Liver (tissue), 3 donors: ENCODE data around the gene CLEC16A.

Experiments used
- ATF3 ChIP-seq: IDR thresholded peaks from 2 replicates; pipeline ENCODE4 v1.6.1; 2016; ENCODE audit warnings: antibody characterized with exemption
- CTCF ChIP-seq: fragments of 150-350 bp; IDR thresholded peaks from 2 replicates; pipeline ENCODE4 v1.5.1; 2017; ENCODE audit warnings: improper control_type of control experiment, low read depth, low read length; ENCODE audit not compliant: missing input control
- EGR1 ChIP-seq, 2 donors: IDR thresholded peaks; 2 replicates each; pipeline ENCODE4 v1.6.1; 2016 to 2018; ENCODE audit warnings: antibody characterized with exemption in 2 of 2, low read depth in 2 of 2
- FOXA1 ChIP-seq: IDR thresholded peaks from 2 replicates; pipeline ENCODE4 v1.6.1; 2016; ENCODE audit warnings: antibody characterized with exemption
- GABPA ChIP-seq, 2 donors: IDR thresholded peaks in 1 of 2; conservative IDR thresholded peaks in 1 of 2; 2 replicates each; pipeline ENCODE4 v1.6.1; 2016; ENCODE audit warnings: antibody characterized with exemption in 2 of 2, mild to moderate bottlenecking in 1 of 2, moderate library complexity in 1 of 2
- JUND ChIP-seq, 2 donors: IDR thresholded peaks; 2 replicates each; pipeline ENCODE4 v1.6.1; 2016; ENCODE audit warnings: antibody characterized with exemption in 2 of 2
- MAX ChIP-seq: IDR thresholded peaks from 2 replicates; pipeline ENCODE4 v1.6.1; 2016; ENCODE audit warnings: antibody characterized with exemption
- RAD21 ChIP-seq, 2 donors: IDR thresholded peaks; 2 replicates each; pipeline ENCODE4 v1.6.1; 2016; ENCODE audit warnings: antibody characterized with exemption in 2 of 2, mild to moderate bottlenecking in 2 of 2
- RXRA ChIP-seq, 2 donors: IDR thresholded peaks; 2 replicates each; pipeline ENCODE4 v1.6.1; 2017 to 2018; ENCODE audit warnings: antibody characterized with exemption in 2 of 2, mild to moderate bottlenecking in 1 of 2
- TAF1 ChIP-seq: conservative IDR thresholded peaks from 2 replicates; pipeline ENCODE4 v1.6.1; 2016; ENCODE audit warnings: antibody characterized with exemption, mild to moderate bottlenecking
- YY1 ChIP-seq: IDR thresholded peaks from 2 replicates; pipeline ENCODE4 v1.6.1; 2016; ENCODE audit warnings: antibody characterized with exemption, mild to moderate bottlenecking
- ZBTB33 ChIP-seq: IDR thresholded peaks from 2 replicates; pipeline ENCODE4 v1.6.1; 2016; ENCODE audit warnings: antibody characterized with exemption
- TF ChIP-seq, protein P1 (sequence below): IDR thresholded peaks from 2 replicates; pipeline ENCODE4 v1.6.1; 2016; ENCODE audit warnings: antibody characterized with exemption, mild to moderate bottlenecking
- donor health status: healthy.
- donor health status: healthy.

DNA sequence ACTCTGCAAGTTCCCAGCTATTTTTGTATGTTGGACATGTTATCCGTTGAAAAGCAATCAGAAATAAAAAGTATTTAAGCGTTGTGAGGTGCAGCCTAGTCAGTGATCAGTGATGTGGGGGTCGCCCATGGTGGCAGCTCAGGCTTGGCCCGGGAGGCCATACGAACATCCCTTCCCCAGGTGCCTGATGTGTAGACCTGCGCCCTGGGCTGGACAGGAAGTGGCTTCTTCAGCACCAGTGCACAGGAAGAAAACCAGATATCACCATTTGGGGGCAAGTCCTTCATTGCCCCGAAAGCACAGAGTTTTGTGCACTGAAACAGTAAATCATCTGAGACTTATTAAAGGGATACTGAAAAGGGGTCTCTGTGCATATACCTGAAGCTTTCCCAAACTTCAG lies 212.8 kb downstream of the CLEC16A start:
- TF ChIP-seq MAX (no peak), CTCF (no peak), TAF1 (no peak), JUND (IDR thresholded peaks at IDR 0.05) (no peak), YY1 (no peak), FOXA1 (no peak), RXRA (IDR thresholded peaks at IDR 0.05) (no peak), RAD21 (IDR thresholded peaks at IDR 0.05) (no peak), GABPA (IDR thresholded peaks at IDR 0.05 in 1 of 2, conservative IDR thresholded peaks at IDR 0.05 in 1 of 2) (no peak), ATF3 (no peak), ZBTB33 (no peak), EGR1 (IDR thresholded peaks at IDR 0.05; ENCODE audit: low read depth in 2 of 2) (no peak)
- TF ChIP-seq, protein P1, sequence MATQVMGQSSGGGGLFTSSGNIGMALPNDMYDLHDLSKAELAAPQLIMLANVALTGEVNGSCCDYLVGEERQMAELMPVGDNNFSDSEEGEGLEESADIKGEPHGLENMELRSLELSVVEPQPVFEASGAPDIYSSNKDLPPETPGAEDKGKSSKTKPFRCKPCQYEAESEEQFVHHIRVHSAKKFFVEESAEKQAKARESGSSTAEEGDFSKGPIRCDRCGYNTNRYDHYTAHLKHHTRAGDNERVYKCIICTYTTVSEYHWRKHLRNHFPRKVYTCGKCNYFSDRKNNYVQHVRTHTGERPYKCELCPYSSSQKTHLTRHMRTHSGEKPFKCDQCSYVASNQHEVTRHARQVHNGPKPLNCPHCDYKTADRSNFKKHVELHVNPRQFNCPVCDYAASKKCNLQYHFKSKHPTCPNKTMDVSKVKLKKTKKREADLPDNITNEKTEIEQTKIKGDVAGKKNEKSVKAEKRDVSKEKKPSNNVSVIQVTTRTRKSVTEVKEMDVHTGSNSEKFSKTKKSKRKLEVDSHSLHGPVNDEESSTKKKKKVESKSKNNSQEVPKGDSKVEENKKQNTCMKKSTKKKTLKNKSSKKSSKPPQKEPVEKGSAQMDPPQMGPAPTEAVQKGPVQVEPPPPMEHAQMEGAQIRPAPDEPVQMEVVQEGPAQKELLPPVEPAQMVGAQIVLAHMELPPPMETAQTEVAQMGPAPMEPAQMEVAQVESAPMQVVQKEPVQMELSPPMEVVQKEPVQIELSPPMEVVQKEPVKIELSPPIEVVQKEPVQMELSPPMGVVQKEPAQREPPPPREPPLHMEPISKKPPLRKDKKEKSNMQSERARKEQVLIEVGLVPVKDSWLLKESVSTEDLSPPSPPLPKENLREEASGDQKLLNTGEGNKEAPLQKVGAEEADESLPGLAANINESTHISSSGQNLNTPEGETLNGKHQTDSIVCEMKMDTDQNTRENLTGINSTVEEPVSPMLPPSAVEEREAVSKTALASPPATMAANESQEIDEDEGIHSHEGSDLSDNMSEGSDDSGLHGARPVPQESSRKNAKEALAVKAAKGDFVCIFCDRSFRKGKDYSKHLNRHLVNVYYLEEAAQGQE, result no peak
